Stimulated activated CD4-positive, alpha-beta T cell treated with anti-CD3 and anti-CD28 coated beads, Interleukin-1b, Interleukin-23, amount 100 ng/mL, for 1 hour (primary cell): ENCODE data around the gene ANAPC2.
"Not testable (repeated sequence)": the region's sequence is repeated elsewhere in the genome, so short reads cannot be mapped to it uniquely, and the experiment has no call there.

ENCODE experiments used
- DNase-seq, 2 donors: peaks; one replicate each; pipeline ENCODE4 v3.0.0-alpha.2; 2020; ENCODE audit warnings: low read depth in 2 of 2

Gene ANAPC2

GRCh38 chr9:137145731-137146526 lies 42.4 kb downstream of the ANAPC2 start:
- no peak for DNase-seq

GRCh38 chr9:137143459-137143858 lies 44.9 kb downstream of the ANAPC2 start:
- DNase-seq: no peak

GRCh38 chr9:137141976-137142936 lies 46.1 kb downstream of the ANAPC2 start:
- DNase-seq: no peak

GRCh38 chr9:137141050-137141810 lies 47.1 kb downstream of the ANAPC2 start:
- DNase-seq: no peak

- DNase-seq: no peak
Measured at GRCh38 chr9:137140151-137141012, 48.0 kb downstream of the ANAPC2 start.

GRCh38 chr9:137139468-137140150 lies 48.8 kb downstream of the ANAPC2 start:
- DNase-seq: no peak

- DNase-seq: no peak
Measured at GRCh38 chr9:137138722-137139467, 49.5 kb downstream of the ANAPC2 start, which contains the start of gene GRIN1. TSS of gene GRIN1 (plus strand) at chr9:137139154. CDS start at chr9:137139487, 333 bp downstream.

- no peak for DNase-seq
Measured at GRCh38 chr9:137138058-137138721, 50.2 kb downstream of the ANAPC2 start.

GRCh38 chr9:137136881-137137607 lies 51.3 kb downstream of the ANAPC2 start:
- no peak for DNase-seq

GRCh38 chr9:137136261-137136880 lies 52.0 kb downstream of the ANAPC2 start:
- DNase-seq: no peak

- not testable (repeated sequence) for DNase-seq
Measured at GRCh38 chr9:137135154-137135553, 53.2 kb downstream of the ANAPC2 start.

- no peak for DNase-seq
Measured at GRCh38 chr9:137134191-137134590, 54.2 kb downstream of the ANAPC2 start.

GRCh38 chr9:137130176-137130755 lies 58.1 kb downstream of the ANAPC2 start:
- no peak for DNase-seq

- DNase-seq: peak; percentile 66 to 73
Measured at GRCh38 chr9:137129456-137130175, 58.7 kb downstream of the ANAPC2 start.

GRCh38 chr9:137128862-137129455 lies 59.4 kb downstream of the ANAPC2 start:
- DNase-seq: no peak

- DNase-seq: no peak
Measured at GRCh38 chr9:137128158-137128861, 60.0 kb downstream of the ANAPC2 start.
